H1 (cell line): ENCODE data around the gene VAMP4. TPM values are rescaled to one million over a fixed set of nuclear protein-coding genes. Genes with fewer than 3 reads are reported as not detected.

Source experiments
- CTCF ChIA-PET: fragments of 300-600 bp; sonication (Branson Sonifier 250); formaldehyde crosslinking; loops from one replicate; lab custom pipeline; 2021; ENCODE audit not compliant: partially characterized antibody; lab: Charles Lee
- POLR2A ChIA-PET: fragments of 300-600 bp; sonication (Branson Sonifier 250); formaldehyde crosslinking; loops from one replicate; lab custom pipeline; 2021; ENCODE audit warnings: inconsistent platforms; ENCODE audit not compliant: partially characterized antibody; lab: Charles Lee
- DNase-seq, 2 experiments: peaks; one replicate each; pipeline versions ENCODE4 v3.0.0 to v3.0.0-alpha.2; 2010 to 2022; ENCODE audit warnings: low spot score in 2 of 2, low read depth in 1 of 2, mixed read lengths in 1 of 2
- FAIRE-seq: peaks from 2 replicates; lab custom pipeline; 2011; peaks lifted over from hg19 to GRCh38; lab: Jason Lieb, UNC
- H2AFZ ChIP-seq: 2 replicates; pipeline ENCODE4 v1.8.1; 2012; ENCODE audit warnings: low read length, inconsistent platforms
- H2AK5ac ChIP-seq: 2 replicates; pipeline ENCODE4 v1.6.1; 2013; ENCODE audit warnings: low read depth, low read length
- H2BK120ac ChIP-seq: replicated peaks from 2 replicates; pipeline ENCODE3; 2013; ENCODE audit warnings: low read depth, low read length, inconsistent platforms
- H2BK12ac ChIP-seq: 2 replicates; pipeline ENCODE4 v1.6.1; 2013; ENCODE audit warnings: low read depth, low read length
- H2BK15ac ChIP-seq: 2 replicates; pipeline ENCODE4 v1.6.1; 2013; ENCODE audit warnings: low read length
- H2BK20ac ChIP-seq: 2 replicates; pipeline ENCODE4 v1.6.1; 2013; ENCODE audit warnings: low read length
- H2BK5ac ChIP-seq: 2 replicates; pipeline ENCODE4 v1.6.1; 2013; ENCODE audit warnings: low read depth, low read length
- H3K14ac ChIP-seq: 2 replicates; pipeline ENCODE4 v1.6.1; 2013; ENCODE audit warnings: inconsistent platforms; ENCODE audit not compliant: insufficient read length
- H3K18ac ChIP-seq: 2 replicates; pipeline ENCODE4 v1.6.1; 2013; ENCODE audit warnings: low read length; ENCODE audit errors: extremely low read depth
- H3K23ac ChIP-seq: 2 replicates; pipeline ENCODE4 v1.6.1; 2013; ENCODE audit warnings: inconsistent platforms; ENCODE audit not compliant: insufficient read length
- H3K23me2 ChIP-seq: 2 replicates; pipeline ENCODE4 v1.6.1; 2013; ENCODE audit warnings: low read depth, low read length
- H3K27ac ChIP-seq: 2 replicates; pipeline ENCODE4 v1.6.1; 2011; ENCODE audit warnings: low read depth, low read length, inconsistent platforms
- H3K27me3 ChIP-seq, 4 experiments: replicated peaks in 1 of 4; 1 replicate in 1 of 4; 2 replicates in 3 of 4; pipeline versions ENCODE4 v1.6.1 to v1.8.1; 2011 to 2013; ENCODE audit warnings: low read length in 3 of 4, mild to moderate bottlenecking in 3 of 4, inconsistent platforms in 2 of 4, mixed read lengths in 2 of 4, moderate library complexity in 1 of 4; ENCODE audit not compliant: control insufficient read depth in 3 of 4, insufficient read depth in 3 of 4; ENCODE audit errors: extremely low read depth in 1 of 4
- H3K36me3 ChIP-seq, 4 experiments: 2 replicates each; pipeline versions ENCODE4 v1.6.1 to v1.8.1; 2011 to 2013; ENCODE audit warnings: mild to moderate bottlenecking in 4 of 4, low read length in 3 of 4, moderate library complexity in 2 of 4, control low read depth in 1 of 4, inconsistent platforms in 1 of 4; ENCODE audit not compliant: insufficient read depth in 4 of 4, control insufficient read depth in 2 of 4
- H3K4ac ChIP-seq: replicated peaks from 2 replicates; pipeline ENCODE3; 2013; ENCODE audit warnings: low read length, low read depth, mixed read lengths, inconsistent platforms; ENCODE audit not compliant: insufficient read length
- H3K4me1 ChIP-seq, 4 experiments: replicated peaks in 1 of 4; 1 replicate in 1 of 4; 2 replicates in 3 of 4; pipeline versions ENCODE4 v1.6.1 to v1.8.1; 2011 to 2013; ENCODE audit warnings: low read length in 3 of 4, inconsistent platforms in 2 of 4, mixed read lengths in 1 of 4; ENCODE audit not compliant: insufficient read depth in 4 of 4, control insufficient read depth in 3 of 4
- H3K4me2 ChIP-seq, 2 experiments: 2 replicates each; pipeline versions ENCODE4 v1.6.1 to v1.8.1; 2011 to 2013; ENCODE audit warnings: low read depth in 2 of 2, low read length in 2 of 2, control low read depth in 1 of 2, inconsistent platforms in 1 of 2, mild to moderate bottlenecking in 1 of 2; ENCODE audit not compliant: insufficient read depth in 1 of 2
- H3K4me3 ChIP-seq, 4 experiments: fragments of 200-600, 300-600 bp in 1 of 4; sonication (generic), shearing (Covaris generic), sonication (Bioruptor Twin) in 1 of 4; 2 replicates each; pipeline versions ENCODE4 v1.5.1 to v1.8.1; 2011 to 2016; ENCODE audit warnings: low read length in 4 of 4, low read depth in 3 of 4, control low read depth in 2 of 4, inconsistent platforms in 2 of 4, mild to moderate bottlenecking in 2 of 4, mixed read lengths in 1 of 4, moderate library complexity in 1 of 4; ENCODE audit not compliant: insufficient read depth in 2 of 4; ENCODE audit errors: extremely low read depth in 1 of 4
- H3K56ac ChIP-seq: replicated peaks from 2 replicates; pipeline ENCODE3; 2013; ENCODE audit warnings: low read depth, mild to moderate bottlenecking, mixed read lengths, low read length, inconsistent platforms; ENCODE audit not compliant: insufficient read length
- H3K79me1 ChIP-seq: 2 replicates; pipeline ENCODE4 v1.6.1; 2013; ENCODE audit warnings: low read depth, low read length, control low read depth
- H3K79me2 ChIP-seq, 2 experiments: 2 replicates each; pipeline versions ENCODE4 v1.6.1 to v1.8.1; 2012 to 2013; ENCODE audit warnings: low read length in 2 of 2, mild to moderate bottlenecking in 2 of 2, inconsistent platforms in 1 of 2; ENCODE audit not compliant: insufficient read depth in 2 of 2, control insufficient read depth in 1 of 2
- H3K9ac ChIP-seq, 4 experiments: replicated peaks in 1 of 4; 1 replicate in 1 of 4; 2 replicates in 3 of 4; pipeline versions ENCODE4 v1.6.1 to v1.8.1; 2011 to 2013; ENCODE audit warnings: low read depth in 3 of 4, low read length in 3 of 4, control low read depth in 2 of 4, mild to moderate bottlenecking in 2 of 4, moderate library complexity in 2 of 4, inconsistent platforms in 1 of 4; ENCODE audit errors: extremely low read depth in 1 of 4
- H3K9me3 ChIP-seq, 2 experiments: 2 replicates each; pipeline versions ENCODE4 v1.6.1 to v1.8.1; 2012 to 2013; ENCODE audit warnings: mild to moderate bottlenecking in 2 of 2, moderate library complexity in 2 of 2, control low read depth in 1 of 2, inconsistent platforms in 1 of 2, low read depth in 1 of 2, low read length in 1 of 2, mixed read lengths in 1 of 2; ENCODE audit not compliant: insufficient read depth in 2 of 2
- H4K20me1 ChIP-seq, 2 experiments: replicated peaks in 1 of 2; 2 replicates each; pipeline versions ENCODE3 to v1.8.1; 2011 to 2013; ENCODE audit warnings: inconsistent platforms in 2 of 2, low read length in 2 of 2, mild to moderate bottlenecking in 1 of 2; ENCODE audit not compliant: insufficient read depth in 2 of 2, control insufficient read depth in 1 of 2
- H4K5ac ChIP-seq: 2 replicates; pipeline ENCODE4 v1.6.1; 2013; ENCODE audit warnings: low read length, low read depth, mixed read lengths, inconsistent platforms; ENCODE audit not compliant: insufficient read length
- H4K8ac ChIP-seq: 2 replicates; pipeline ENCODE4 v1.8.0; 2013; ENCODE audit warnings: mild to moderate bottlenecking, moderate library complexity, low read length, inconsistent platforms; ENCODE audit not compliant: insufficient read depth; ENCODE audit errors: extremely low read depth
- H4K91ac ChIP-seq: replicated peaks from 2 replicates; pipeline ENCODE3; 2013; ENCODE audit warnings: low read length, mixed read lengths, inconsistent platforms; ENCODE audit not compliant: insufficient read length
- ATF3 ChIP-seq: IDR thresholded peaks from 2 replicates; pipeline ENCODE4 v1.6.1; 2011; ENCODE audit warnings: low read depth, mild to moderate bottlenecking, low read length; ENCODE audit not compliant: insufficient read depth
- EGR1 ChIP-seq: IDR thresholded peaks from 2 replicates; pipeline ENCODE4 v1.6.1; 2011; ENCODE audit warnings: low read depth, low read length, borderline replicate concordance
- JUN ChIP-seq: IDR thresholded peaks from 2 replicates; pipeline ENCODE4 v1.6.1; 2011; ENCODE audit warnings: low read depth, mild to moderate bottlenecking, improper control_type of control experiment, low read length
- KDM5A ChIP-seq: fragments of 200-600 bp; IDR thresholded peaks from 2 replicates; pipeline ENCODE4 v1.7.1; 2012; ENCODE audit warnings: mild to moderate bottlenecking, low read length, inconsistent platforms, mixed read lengths
- MAX ChIP-seq: IDR thresholded peaks from 2 replicates; pipeline ENCODE4 v1.6.1; 2012; ENCODE audit warnings: inconsistent platforms
- POLR2A ChIP-seq, 2 experiments: IDR thresholded peaks; 1 replicate in 1 of 2; 2 replicates in 1 of 2; pipeline ENCODE4 v1.6.1; 2011; ENCODE audit warnings: low read depth in 2 of 2, low read length in 2 of 2, mild to moderate bottlenecking in 2 of 2; ENCODE audit errors: control extremely low read depth in 1 of 2
- RFX5 ChIP-seq: IDR thresholded peaks from 2 replicates; pipeline ENCODE4 v1.6.1; 2011; ENCODE audit warnings: low read depth, low read length, improper control_type of control experiment, borderline replicate concordance
- SRF ChIP-seq: IDR thresholded peaks from 2 replicates; pipeline ENCODE4 v1.6.1; 2011; ENCODE audit warnings: mild to moderate bottlenecking, low read depth, low read length, moderate library complexity
- TAF1 ChIP-seq: IDR thresholded peaks from 2 replicates; pipeline ENCODE4 v1.6.1; 2011; ENCODE audit warnings: mild to moderate bottlenecking, low read depth, low read length
- TAF7 ChIP-seq: optimal IDR thresholded peaks from 2 replicates; pipeline ENCODE3; 2011; ENCODE audit warnings: low read depth, mild to moderate bottlenecking, inconsistent platforms, low read length, moderate library complexity, borderline replicate concordance
- YY1 ChIP-seq: IDR thresholded peaks from 2 replicates; pipeline ENCODE4 v1.6.1; 2011; ENCODE audit warnings: low read depth, mild to moderate bottlenecking, low read length
- WGBS, 2 experiments: shearing (Covaris generic) in 1 of 2; methylation state at CpG; one replicate each; pipeline versions ENCODE4 v1.1.6 to v1.1.7; 2013 to 2015; ENCODE audit warnings: low lambda C conversion rate in 2 of 2, mixed read lengths in 2 of 2, inconsistent platforms in 1 of 2, low coverage in 1 of 2, missing lambda C conversion rate in 1 of 2; ENCODE audit not compliant: insufficient replicate concordance in 2 of 2, insufficient coverage in 1 of 2, insufficient read length in 1 of 2; ENCODE audit errors: extremely low coverage in 1 of 2, missing lambda C conversion rate in 1 of 2; 5-methylcytosine and 5-hydroxymethylcytosine counted together
- polyA plus RNA-seq, 7 experiments: library from polyadenylated mRNA; depleted of rRNA in 3 of 7; stranded (reverse) in 5 of 7; unstranded in 2 of 7; fragments of >200 nt in 5 of 7; fragments of 200-250 nt in 2 of 7; gene quantifications; 1 replicate in 5 of 7; 2 replicates in 1 of 7; 4 replicates in 1 of 7; pipeline versions ENCODE4 v1.2.1 to v1.2.3, GENCODE V29; 2011 to 2013; ENCODE audit warnings: missing spikeins in 2 of 7, mixed read lengths in 2 of 7
- total RNA-seq: library from RNA; stranded (reverse); fragmentation: NEBNext Ultra II Directional; extraction: Animal tissue kit (Norgen Biotek cat#: 25700); gene quantifications from 2 replicates; pipeline ENCODE4 v1.2.1, GENCODE V29; 2021
- TF ChIP-seq, protein P1 (sequence below): IDR thresholded peaks from 2 replicates; pipeline ENCODE4 v1.6.1; 2012; ENCODE audit warnings: inconsistent platforms

The VAMP4 gene
- total and polyA plus RNA-seq, 2 of the 8 experiments (the other 6 are each of a cell fraction or from before 2014, with no cell fraction given), result 1.6 to 13.9 TPM

- Histone ChIP-seq H3K23me2 (0 out of 2 replicates have a peak, but pooled peaks cover 3% of the 10 kb centered on the region), H3K79me1 (no peaks in the 10 kb centered on the region), H3K4ac (no peak overlapping the region), H2BK20ac (no peak overlapping the region), H3K14ac (no peak overlapping the region), H3K23ac (no peak overlapping the region), H3K36me3 (peaks cover 0 to under 1% (median 0%) of the 10 kb centered on the region in 4 experiments; a peak in 1 of 8 replicates), H3K79me2 (no peaks in the 10 kb centered on the region), H2AK5ac (no peak overlapping the region), H3K9me3 (peaks cover 2 to 6% of the 10 kb centered on the region in 2 experiments; a peak in 3 of 4 replicates), H3K27me3 (no peaks in the 10 kb centered on the region), H2BK12ac (0 out of 2 replicates have a peak overlapping the region, but pooled peaks have one; percentile 7), H3K56ac (no peak overlapping the region), H2BK5ac (no peak overlapping the region), H3K4me1 (peaks cover 2 to 12% (median 6%) of the 10 kb centered on the region in 4 experiments; a peak in 4 of 7 replicates), H4K8ac (no peak overlapping the region), H4K91ac (no peak overlapping the region), H4K5ac (no peak overlapping the region), H2BK120ac (no peak overlapping the region), H3K4me3 (no peak overlapping the region), H3K18ac (no peak overlapping the region), H2BK15ac (no peak overlapping the region), H3K9ac (no peak overlapping the region), H3K27ac (no peak overlapping the region), H3K4me2 (no peak overlapping the region), H2AFZ (peak overlapping the region; percentile 25; the same call in 1 of the 2 replicates), H4K20me1 (no peaks in the 10 kb centered on the region)
- ChIA-PET POLR2A (no interaction called here), CTCF (interaction anchor here (1.1 to 2.2 kb wide), 3 partner anchors 9 to 105 kb away, joined by 3 to 6 read pairs (median 6); partner anchors contain the start of gene VAMP4)
- DNase-seq (no peak), FAIRE-seq (no peak)
- 87% methylated on average over 6 of the region's 6 CpGs; no CpG with 5 or more reads in 1 of the 2 experiments for WGBS, 2 experiments
- TF ChIP-seq MAX, result no peak
- TF ChIP-seq TAF7, result no peak
- no peak for TF ChIP-seq KDM5A
- no peak for TF ChIP-seq SRF
- TF ChIP-seq, protein P1, sequence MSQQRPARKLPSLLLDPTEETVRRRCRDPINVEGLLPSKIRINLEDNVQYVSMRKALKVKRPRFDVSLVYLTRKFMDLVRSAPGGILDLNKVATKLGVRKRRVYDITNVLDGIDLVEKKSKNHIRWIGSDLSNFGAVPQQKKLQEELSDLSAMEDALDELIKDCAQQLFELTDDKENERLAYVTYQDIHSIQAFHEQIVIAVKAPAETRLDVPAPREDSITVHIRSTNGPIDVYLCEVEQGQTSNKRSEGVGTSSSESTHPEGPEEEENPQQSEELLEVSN, result no peak
- TF ChIP-seq RFX5, result no peak
- no peak for TF ChIP-seq ATF3
- no peak for TF ChIP-seq TAF1
- TF ChIP-seq POLR2A (IDR thresholded peaks at IDR 0.05; ENCODE audit: control extremely low read depth in 1 of 2, low read depth in 2 of 2, low read length in 2 of 2), result no peak
- no peak for TF ChIP-seq JUN
- TF ChIP-seq EGR1, result no peak
- TF ChIP-seq YY1, result no peak
Observed at GRCh38 chr1:171751221-171751620, 9.4 kb upstream of the VAMP4 start.
